ENCODE data around the gene ABLIM1. TPM values are rescaled to one million over a fixed set of nuclear protein-coding genes. Genes with fewer than 3 reads are reported as not detected.
A peak's percentile ranks its signal among the peaks of the same experiment; 100 is the strongest.

ABLIM1 gene
- total and polyA plus RNA-seq, 2 of the 13 experiments (the other 11 are each of a cell fraction or from before 2014, with no cell fraction given) = 59.4 to 92.7 TPM

DNA sequence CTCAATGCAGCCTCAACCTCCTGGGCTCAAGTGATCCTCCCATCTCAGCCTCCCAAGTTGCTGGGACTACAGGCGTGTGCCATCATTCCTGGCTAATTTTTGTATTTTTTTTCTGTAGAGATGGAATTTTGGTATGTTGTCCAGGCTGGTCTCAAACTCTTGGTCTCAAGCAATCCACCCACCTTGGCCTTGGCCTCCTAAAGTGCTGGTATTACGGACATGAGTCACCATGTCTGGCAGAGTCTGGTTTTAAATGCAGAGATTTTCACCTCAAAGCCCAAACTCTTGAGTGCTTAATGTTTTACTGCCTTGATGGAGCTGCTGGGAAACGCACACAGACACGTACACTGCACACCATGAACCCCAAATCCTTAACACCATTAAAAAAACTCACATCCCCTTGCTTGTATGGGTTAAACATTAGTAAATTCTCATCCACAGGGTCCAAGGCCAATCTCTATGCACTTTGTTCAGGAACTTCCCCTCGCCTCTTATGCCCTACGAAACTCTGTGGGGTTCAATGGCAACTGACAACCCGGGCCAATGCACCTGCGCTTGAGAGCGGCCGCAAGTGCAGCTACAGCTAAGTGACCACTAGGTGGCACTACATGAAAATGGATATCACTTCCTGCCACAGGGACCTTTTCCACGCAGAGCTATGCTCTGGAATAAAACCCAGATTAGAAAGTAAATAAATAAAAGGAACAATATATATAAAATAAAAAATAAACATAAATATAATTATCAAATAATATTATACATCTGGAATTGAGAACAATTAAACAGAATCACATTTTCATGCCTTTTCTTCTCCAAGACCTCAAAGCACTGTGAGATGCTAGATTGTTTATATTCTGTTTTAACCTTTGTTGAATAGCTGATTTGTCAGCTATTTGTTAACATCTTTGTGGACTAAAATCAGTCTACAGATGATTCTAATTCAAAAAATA, 186.8 kb downstream of the ABLIM1 start:
- BruUV-seq (replicated peaks) = no TSS peak
- TF ChIP-seq STAG1 (CRISPR knock-in tag; IDR thresholded peaks at IDR 0.05) = peak; percentile 92
- peak; percentile 70 for TF ChIP-seq GATAD2A (CRISPR knock-in tag; IDR thresholded peaks at IDR 0.05)
- peak; percentile 38; the same call in 1 of the 2 replicates for TF ChIP-seq FOXA3 (CRISPR knock-in tag; IDR thresholded peaks at IDR 0.05)
- peak; percentile 61 for TF ChIP-seq HNF4A (CRISPR knock-in tag; IDR thresholded peaks at IDR 0.05)
- TF ChIP-seq TEAD3 (CRISPR knock-in tag; optimal IDR thresholded peaks at IDR 0.05; ENCODE audit: borderline replicate concordance) = peak; percentile 56
- peak; percentile 60 for TF ChIP-seq PAXIP1 (CRISPR knock-in tag; conservative IDR thresholded peaks at IDR 0.05)
- no peak for TF ChIP-seq ZNF143 (CRISPR knock-in tag; IDR thresholded peaks at IDR 0.05)
- TF ChIP-seq SALL1 (CRISPR knock-in tag; IDR thresholded peaks at IDR 0.05) = peak; percentile 70
- no peak for TF ChIP-seq IRF9 (CRISPR knock-in tag; IDR thresholded peaks at IDR 0.05; ENCODE audit: borderline replicate concordance)
- peak; percentile 66 for TF ChIP-seq RAD21 (CRISPR knock-in tag; IDR thresholded peaks at IDR 0.05)
- TF ChIP-seq MIXL1 (CRISPR knock-in tag; IDR thresholded peaks at IDR 0.05) = no peak
- peak; percentile 41; the same call in 1 of the 2 replicates for TF ChIP-seq ETV5 (CRISPR knock-in tag; IDR thresholded peaks at IDR 0.05; ENCODE audit: borderline replicate concordance)
- TF ChIP-seq, protein P1, sequence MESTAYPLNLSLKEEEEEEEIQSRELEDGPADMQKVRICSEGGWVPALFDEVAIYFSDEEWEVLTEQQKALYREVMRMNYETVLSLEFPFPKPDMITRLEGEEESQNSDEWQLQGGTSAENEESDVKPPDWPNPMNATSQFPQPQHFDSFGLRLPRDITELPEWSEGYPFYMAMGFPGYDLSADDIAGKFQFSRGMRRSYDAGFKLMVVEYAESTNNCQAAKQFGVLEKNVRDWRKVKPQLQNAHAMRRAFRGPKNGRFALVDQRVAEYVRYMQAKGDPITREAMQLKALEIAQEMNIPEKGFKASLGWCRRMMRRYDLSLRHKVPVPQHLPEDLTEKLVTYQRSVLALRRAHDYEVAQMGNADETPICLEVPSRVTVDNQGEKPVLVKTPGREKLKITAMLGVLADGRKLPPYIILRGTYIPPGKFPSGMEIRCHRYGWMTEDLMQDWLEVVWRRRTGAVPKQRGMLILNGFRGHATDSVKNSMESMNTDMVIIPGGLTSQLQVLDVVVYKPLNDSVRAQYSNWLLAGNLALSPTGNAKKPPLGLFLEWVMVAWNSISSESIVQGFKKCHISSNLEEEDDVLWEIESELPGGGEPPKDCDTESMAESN (CRISPR knock-in tag; conservative IDR thresholded peaks at IDR 0.05) = 0 out of 2 replicates have a peak, but pooled peaks have one; percentile 29
- TF ChIP-seq SOX6 (IDR thresholded peaks at IDR 0.05) = no peak
- TF ChIP-seq SOX6 (CRISPR knock-in tag; IDR thresholded peaks at IDR 0.05) = peak; percentile 22; the same call in 1 of the 2 replicates
- TF ChIP-seq SMC3 (IDR thresholded peaks at IDR 0.05; ENCODE audit: low read length) = peak; percentile 94
- peak; percentile 39; the same call in 1 of the 2 replicates for TF ChIP-seq REPIN1 (CRISPR knock-in tag; IDR thresholded peaks at IDR 0.05; ENCODE audit: borderline replicate concordance, low read depth)
- TF ChIP-seq ZSCAN22 (CRISPR knock-in tag; IDR thresholded peaks at IDR 0.05) = no peak
- no peak for TF ChIP-seq SIN3B (IDR thresholded peaks at IDR 0.05; ENCODE audit: low read length)

More for the DNA sequence above, 186.8 kb downstream of the ABLIM1 start:
- Histone ChIP-seq H3K9me3 (ENCODE audit: low read length) (no peaks in the 10 kb centered on the region), H3K36me3 (replicated peaks in 1 of 2; ENCODE audit: control insufficient read depth in 1 of 2, insufficient read depth in 2 of 2, low read length in 2 of 2) (peaks cover 12 to 37% of the 10 kb centered on the region in 2 experiments), H4K20me1 (ENCODE audit: insufficient read depth, low read length) (no peaks in the 10 kb centered on the region), H3K27me3 (ENCODE audit: control insufficient read depth in 1 of 2, insufficient read depth in 2 of 2, low read length in 2 of 2) (no peaks in the 10 kb centered on the region), H3K4me2 (ENCODE audit: low read depth, low read length) (0 out of 2 replicates have a peak overlapping the region, but pooled peaks have one; percentile 18), H3K9ac (ENCODE audit: insufficient read depth, low read depth, low read length) (no peak overlapping the region), H3K27ac (ENCODE audit: extremely low read length, insufficient read depth, low read length) (peak overlapping the region; percentile 16), H3K4me1 (ENCODE audit: insufficient read depth, low read length) (peaks cover 51% of the 10 kb centered on the region), H3K4me3 (replicated peaks in 1 of 3; ENCODE audit: insufficient read depth in 1 of 3, low read depth in 2 of 3, low read length in 3 of 3) (no peak overlapping the region), H2AFZ (ENCODE audit: low read length) (no peak overlapping the region), H3K79me2 (ENCODE audit: insufficient read depth, low read length) (no peaks in the 10 kb centered on the region)
- ATAC-seq (peak; percentile 83), FAIRE-seq (peak; percentile 87), DNase-seq (ENCODE audit: low spot score) (peak; percentile 65)
- WGBS (ENCODE audit: low lambda C conversion rate) = 34% methylated on average over 11 of the region's 11 CpGs
- CTCF ChIA-PET (ENCODE audit: low intra/inter-chr PET ratio, low total read pairs) = interaction anchor here (1.1 to 5.2 kb wide), 3 partner anchors 16 to 79 kb away, joined by 4 to 57 read pairs (median 5); no protein-coding TSS in a partner anchor
- in situ Hi-C loops (cut with HindIII; ENCODE audit: extremely low pct_ligation_motif_present, low pct_unique_long_range_greater_than_20kb) = loop anchor here (5.0 kb wide), 2 partner anchors 76 to 226 kb away; no protein-coding TSS in a partner anchor
- intact Hi-C loops (cut with micrococcal nuclease; ENCODE audit: unreplicated experiment) = loop anchor here (1.0 to 5.0 kb wide), 6 partner anchors 36 to 232 kb away; no protein-coding TSS in a partner anchor
- POLR2A ChIA-PET = interaction anchor here (0.8 to 1.1 kb wide), 2 partner anchors 47 to 49 kb away, joined by 3 to 5 read pairs; no protein-coding TSS in a partner anchor

Data from HepG2 (cell line).